Activated CD8-positive, alpha-beta memory T cell treated with anti-CD3 and anti-CD28 coated beads, Interleukin-2, amount 50 U/mL, for 4 hours (primary cell): ENCODE results near the gene CDC27.
"Not testable (repeated sequence)": the region's sequence is repeated elsewhere in the genome, so short reads cannot be mapped to it uniquely, and the experiment has no call there.

Experiments
- DNase-seq: peaks from one replicate; pipeline ENCODE4 v3.0.0-alpha.2; 2020

The CDC27 gene

GRCh38 chr17:47190243-47190642 is 1.1 kb upstream of the CDC27 start:
- no peak for DNase-seq

DNA sequence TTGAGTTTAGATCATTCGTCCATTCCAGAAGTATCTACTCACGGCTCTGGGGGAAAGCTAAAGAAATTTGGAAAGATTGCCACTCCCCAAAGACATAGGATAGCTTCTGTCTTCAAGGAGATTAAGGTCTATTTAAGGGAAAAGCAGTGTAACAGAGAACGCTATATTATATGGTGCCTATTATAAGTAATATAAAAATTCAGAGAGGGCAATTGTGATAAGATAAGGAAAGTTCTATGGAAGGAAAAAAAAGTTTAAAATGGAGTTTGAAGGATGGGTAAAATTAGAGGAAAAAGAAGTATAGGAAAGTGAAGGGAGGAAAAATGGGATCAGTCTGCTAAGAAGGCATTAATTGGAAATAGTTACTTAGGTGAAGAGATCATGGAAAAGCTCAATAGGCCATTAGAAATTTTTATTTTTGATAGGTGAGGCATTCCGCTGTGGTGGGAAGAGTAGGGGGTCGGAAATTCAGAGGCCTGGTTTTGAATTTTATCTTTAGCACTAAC is 690 bp upstream of the CDC27 start:
- DNase-seq: no peak

DNA sequence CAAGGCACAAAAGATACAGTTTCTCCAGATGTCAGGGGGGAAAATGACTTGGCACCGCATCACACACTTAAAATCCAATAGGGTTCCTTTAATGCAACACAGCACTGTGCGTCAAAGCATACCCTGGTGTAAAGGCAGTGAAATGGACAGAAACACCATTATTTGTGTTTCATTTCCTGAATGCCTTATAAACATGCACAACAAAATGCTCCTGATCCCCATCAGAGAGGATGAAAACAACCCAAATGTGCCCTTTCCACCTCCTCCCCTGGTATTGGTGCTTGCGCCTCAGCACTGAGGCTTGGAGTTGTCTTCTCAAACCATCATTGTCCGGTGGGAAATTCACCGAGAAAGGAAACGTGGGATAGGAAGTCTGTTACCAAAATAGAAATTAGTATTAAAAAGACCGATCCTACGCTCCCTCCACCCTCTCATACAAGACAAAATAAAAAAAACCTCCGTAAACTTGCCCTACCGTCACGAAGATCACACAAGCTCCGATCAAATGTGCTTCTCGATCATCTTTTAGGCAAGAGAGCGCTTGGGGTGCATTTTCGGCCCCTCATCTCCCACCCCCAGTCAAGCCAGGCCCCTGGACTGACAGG is 722 bp downstream of the CDC27 start:
- DNase-seq: no peak

DNA sequence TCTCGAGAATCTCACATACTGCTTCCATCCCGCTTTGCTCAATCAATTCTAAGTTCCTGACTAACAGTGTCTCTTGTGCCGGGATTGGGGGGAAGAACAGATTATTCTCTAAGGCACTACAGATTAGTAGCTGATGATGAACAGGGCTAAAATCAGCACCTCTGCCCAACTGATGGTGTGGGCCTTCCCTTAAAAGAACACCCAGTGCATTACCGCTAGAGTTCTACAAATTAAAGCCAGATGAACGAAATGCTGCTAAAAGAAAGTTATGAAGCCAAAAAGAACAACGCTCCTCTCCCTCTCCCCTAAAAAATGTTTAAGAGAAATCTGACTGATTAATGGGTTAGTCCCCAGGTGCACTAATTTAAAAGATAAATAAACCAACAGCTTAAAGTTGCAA is 4.4 kb downstream of the CDC27 start:
- DNase-seq: no peak

DNA sequence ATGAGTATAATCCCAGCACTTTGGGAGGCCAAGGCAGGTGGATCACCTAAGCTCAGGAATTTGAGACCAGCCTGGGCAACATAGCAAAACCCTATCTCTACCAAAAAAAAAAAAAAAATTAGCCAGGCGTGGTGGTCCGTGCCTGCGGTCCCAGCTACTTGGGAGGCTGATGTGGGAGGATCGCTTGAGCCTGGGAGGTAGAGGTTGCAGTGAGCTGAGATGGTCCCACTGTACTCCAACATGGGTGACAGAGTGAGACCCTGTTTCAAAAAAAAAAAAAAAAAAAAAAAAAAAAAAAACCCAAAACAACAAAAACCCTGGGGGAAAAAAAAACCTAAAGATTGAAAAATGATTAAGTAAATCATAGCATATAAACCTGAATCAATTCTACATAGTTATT is 8.1 kb downstream of the CDC27 start:
- not testable (repeated sequence) for DNase-seq

- no peak for DNase-seq
Observed at GRCh38 chr17:47180337-47180736, 8.8 kb downstream of the CDC27 start.

GRCh38 chr17:47179141-47179540 is 10.0 kb downstream of the CDC27 start:
- no peak for DNase-seq

GRCh38 chr17:47177261-47177660 is 11.8 kb downstream of the CDC27 start:
- DNase-seq: no peak

DNA sequence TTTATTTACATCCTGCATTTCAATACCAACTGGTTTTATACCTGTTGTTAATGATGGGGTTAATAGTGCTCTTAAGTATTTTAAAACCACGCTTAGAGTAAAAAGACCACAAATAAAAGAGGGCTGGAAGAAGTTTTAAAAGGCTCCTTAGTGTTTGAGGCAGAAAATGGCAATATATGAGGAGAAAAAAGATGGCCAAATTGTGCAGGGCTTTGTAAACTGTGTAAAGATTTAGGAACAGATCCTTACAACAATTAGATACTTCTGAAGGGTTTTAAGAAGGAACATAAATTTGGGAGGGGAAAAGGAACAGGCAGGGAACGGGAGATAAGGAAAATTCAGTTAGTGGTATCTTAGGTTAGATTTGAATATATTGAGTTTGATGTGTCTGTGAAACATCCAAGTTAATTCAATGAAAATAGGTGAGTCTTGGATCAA is 12.7 kb downstream of the CDC27 start:
- no peak for DNase-seq

DNA sequence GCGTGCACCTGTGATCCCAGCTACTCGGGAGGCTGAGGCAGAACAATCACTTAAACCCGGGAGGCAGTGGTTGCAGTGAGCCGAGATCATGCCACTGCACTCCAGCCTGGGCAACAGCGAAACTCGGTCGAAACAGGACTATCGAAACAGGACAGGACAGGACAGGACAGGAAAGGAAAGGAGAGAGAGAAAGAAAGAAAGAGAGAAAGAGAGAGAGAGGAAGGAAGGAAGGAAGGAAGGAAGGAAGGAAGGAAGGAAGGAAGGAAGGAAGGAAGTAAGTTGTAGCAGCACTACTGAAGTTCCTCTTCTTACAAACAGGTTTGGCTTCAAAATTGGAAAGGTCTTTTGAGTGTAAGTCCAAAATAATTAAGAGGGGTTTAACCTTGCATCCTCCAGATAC is 14.3 kb downstream of the CDC27 start:
- not testable (repeated sequence) for DNase-seq

DNA sequence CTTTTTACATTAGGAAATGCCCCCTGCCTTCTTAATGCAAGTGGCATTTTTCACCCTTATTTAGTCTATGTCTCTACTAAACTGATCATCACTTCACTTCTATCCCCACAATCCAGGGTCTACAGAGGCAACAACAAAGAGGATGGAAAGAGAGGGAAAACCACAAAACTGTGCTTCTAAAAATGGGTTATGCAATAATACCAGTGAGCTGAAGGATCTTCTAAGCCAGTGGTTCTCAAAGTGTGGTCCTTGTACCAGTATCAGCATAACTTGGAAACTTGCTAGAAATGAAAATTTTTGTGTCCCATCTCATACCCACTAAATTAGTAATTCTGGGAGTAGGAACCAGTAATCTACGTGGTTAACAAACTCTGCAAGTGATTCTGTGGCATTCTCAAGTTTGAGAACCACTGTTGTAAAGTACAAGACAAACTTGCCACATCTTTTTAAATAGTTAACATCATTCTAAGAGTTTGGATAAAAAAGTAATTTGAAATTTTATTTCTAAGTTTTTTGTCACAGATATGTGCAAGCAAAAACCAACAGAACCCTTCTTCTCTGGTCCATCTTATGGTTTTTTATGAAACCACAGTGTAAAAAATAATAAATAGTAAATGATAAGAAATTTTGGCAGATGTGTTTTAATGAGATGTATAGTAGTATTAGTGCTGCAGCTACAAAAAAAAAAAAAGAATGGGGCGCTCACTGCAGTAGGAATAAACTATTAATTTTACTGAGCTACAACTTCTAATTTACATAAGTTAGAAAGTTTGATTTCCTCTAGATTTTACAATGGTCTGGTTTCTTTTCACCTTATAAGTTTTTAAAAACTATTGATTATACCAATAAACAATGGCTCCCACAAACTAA is 16.2 kb downstream of the CDC27 start:
- no peak for DNase-seq

DNA sequence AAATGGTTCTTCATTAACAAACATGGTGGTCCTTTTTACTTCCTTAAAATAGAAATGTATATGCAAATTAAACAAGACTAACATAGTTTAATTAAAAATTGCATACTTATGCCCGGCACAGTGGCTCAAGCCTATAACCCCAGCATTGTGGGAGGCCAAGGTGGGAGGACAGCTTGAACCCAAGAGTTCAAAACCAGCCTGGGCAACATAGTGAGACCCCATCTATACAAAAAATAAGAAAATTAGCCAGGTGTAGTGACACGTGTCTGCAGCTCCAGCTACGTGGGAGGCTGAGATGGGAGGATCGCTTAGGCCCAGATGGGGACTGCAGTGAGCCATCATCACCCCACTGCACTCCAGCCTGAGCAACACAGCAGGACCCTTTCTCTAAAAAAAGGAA is 18.4 kb downstream of the CDC27 start:
- no peak for DNase-seq

- not testable (repeated sequence) for DNase-seq
Observed at GRCh38 chr17:47168896-47169295, 20.2 kb downstream of the CDC27 start.

DNA sequence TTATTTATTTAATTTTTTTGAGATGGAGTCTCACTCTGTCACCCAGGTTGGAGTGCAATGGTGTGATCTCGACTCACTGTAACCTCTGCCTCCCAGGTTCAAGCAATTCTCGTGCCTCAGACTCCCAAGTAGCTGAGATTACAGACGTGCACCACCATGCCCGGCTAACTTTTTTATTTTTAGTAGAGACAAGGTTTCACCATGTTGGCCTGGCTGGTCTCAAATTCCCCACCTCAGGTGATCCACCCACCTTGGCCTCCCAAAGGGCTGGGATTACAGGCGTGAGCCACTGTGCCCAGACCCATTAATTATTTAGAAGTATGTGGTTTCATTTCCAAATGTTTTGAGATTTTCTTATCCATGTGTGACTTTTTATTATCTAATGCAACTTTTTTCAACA is 22.2 kb downstream of the CDC27 start:
- not testable (repeated sequence) for DNase-seq

DNA sequence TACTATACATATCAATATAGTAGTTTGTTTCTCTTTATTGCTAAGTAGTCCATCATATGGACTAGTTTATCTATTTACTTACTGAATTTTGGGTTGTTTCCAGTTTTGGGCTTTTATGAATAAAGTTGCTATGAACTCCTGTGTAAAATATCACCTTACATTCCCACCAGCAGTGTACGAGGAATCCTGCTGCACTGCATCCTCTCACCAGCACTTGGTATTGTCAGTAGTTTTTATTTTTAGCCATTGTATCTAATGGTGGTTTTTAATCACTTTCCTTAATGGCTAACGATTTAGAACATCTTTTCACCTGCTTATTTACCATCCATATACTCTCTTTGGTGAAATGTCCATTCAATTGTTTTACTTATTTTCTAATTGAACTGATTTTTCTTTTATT is 24.0 kb downstream of the CDC27 start:
- DNase-seq: no peak

GRCh38 chr17:47164263-47164662 is 24.8 kb downstream of the CDC27 start:
- no peak for DNase-seq

- no peak for DNase-seq
Observed at GRCh38 chr17:47162013-47162622, 27.0 kb downstream of the CDC27 start.

- DNase-seq: no peak
Observed at GRCh38 chr17:47159315-47159714, 29.8 kb downstream of the CDC27 start.

DNA sequence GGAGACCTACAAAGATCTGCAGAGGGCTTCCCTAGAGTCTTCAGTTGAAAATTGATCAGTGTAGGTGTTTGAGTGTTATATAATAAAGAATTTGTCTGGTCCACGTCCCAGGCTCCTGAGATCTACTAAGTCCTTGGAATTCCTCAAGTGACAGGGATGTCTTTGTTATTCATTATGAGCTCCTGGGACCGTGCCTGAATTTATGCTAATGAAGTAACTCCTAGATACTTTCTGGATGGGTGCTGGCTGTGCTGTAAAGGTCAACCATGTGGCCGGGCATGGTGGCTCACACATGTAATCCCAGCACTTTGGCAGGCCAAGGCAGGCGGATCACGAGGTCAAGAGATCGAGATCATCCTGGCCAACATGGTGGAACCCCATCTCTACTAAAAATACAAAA is 43.7 kb downstream of the CDC27 start:
- no peak for DNase-seq

- DNase-seq: no peak
Observed at GRCh38 chr17:47135235-47135634, 53.9 kb downstream of the CDC27 start.

DNA sequence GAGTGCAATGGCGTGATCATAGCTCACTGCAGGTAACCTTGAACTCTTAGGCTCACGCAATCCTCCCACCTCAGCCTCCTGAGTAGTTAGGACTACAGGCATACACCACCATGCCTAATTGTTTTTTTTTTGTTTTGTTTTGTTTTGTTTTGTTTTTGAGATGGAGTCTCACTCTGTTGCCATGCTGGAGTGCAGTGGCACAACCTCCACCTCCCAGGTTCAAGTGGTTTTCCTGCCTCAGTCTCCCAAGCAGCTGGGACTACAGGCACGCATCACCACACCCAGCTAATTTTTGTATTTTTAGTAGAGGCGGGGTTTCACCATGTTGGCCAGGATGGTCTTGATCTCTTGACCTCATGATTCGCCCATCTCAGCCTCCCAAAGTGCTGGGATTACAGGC is 54.7 kb downstream of the CDC27 start:
- DNase-seq: not testable (repeated sequence)

DNA sequence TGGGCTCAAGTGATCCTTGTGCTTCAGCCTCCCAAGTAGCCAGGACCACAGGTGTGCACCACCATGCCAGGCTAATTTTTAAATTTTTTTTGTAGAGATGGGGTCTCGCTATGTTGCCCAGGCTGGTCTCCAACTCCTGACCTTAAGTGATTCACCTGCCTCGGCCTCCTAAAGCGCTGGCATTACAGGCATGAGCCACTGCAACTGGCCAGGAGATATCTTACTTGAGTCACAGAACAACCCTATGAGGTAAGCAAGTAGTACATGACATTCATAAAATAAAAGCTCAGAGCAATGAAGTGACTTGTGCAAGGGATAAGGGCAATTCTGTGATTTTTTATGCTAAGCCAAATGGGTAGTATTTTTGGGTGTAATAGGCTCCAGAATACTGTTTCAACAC is 57.3 kb downstream of the CDC27 start:
- no peak for DNase-seq

GRCh38 chr17:47126835-47127234 is 62.3 kb downstream of the CDC27 start:
- not testable (repeated sequence) for DNase-seq

- DNase-seq: not testable (repeated sequence)
Observed at GRCh38 chr17:47123262-47123661, 65.8 kb downstream of the CDC27 start.
